ENCODE measurements around the gene BCHE.

GRCh38 chr3:165797551-165797950 is 39.7 kb downstream of the BCHE start:
- TF ChIP-seq CTCF (IDR thresholded peaks at IDR 0.05) (no peak), POLR2A (IDR thresholded peaks at IDR 0.05) (no peak)

Measured in heart left ventricle (tissue), 13 donors.